ENCODE results near the gene ADAM23.

The ADAM23 gene

GRCh38 chr2:206540757-206541156 is 97.4 kb downstream of the ADAM23 start:
- peaks cover 14% of the 10 kb centered on the region for H3K4me1 Mint-ChIP-seq (ENCODE audit: low read depth)
- no peaks in the 10 kb centered on the region for H3K9me3 Mint-ChIP-seq

GRCh38 chr2:206543073-206543472 is 99.7 kb downstream of the ADAM23 start:
- Mint-ChIP-seq H3K4me1 (ENCODE audit: low read depth) (peaks cover 5% of the 10 kb centered on the region), H3K27me3 (ENCODE audit: low read depth) (peaks cover 35% of the 10 kb centered on the region), H3K27ac (no peak overlapping the region), H3K36me3 (ENCODE audit: low read depth) (no peaks in the 10 kb centered on the region), H3K9me3 (no peaks in the 10 kb centered on the region), H3K4me3 (no peak overlapping the region)
- no peak for DNase-seq (ENCODE audit: low spot score)

More at GRCh38 chr2:206540757-206541156, 97.4 kb downstream of the ADAM23 start:
- Mint-ChIP-seq H3K27me3 (ENCODE audit: low read depth) (peaks cover 35% of the 10 kb centered on the region), H3K4me3 (no peak overlapping the region), H3K27ac (no peak overlapping the region), H3K36me3 (ENCODE audit: low read depth) (no peaks in the 10 kb centered on the region)
- no peak for DNase-seq (ENCODE audit: low spot score)

- Mint-ChIP-seq H3K27ac (no peak overlapping the region), H3K27me3 (ENCODE audit: low read depth) (peaks cover 25% of the 10 kb centered on the region), H3K4me1 (ENCODE audit: low read depth) (no peaks in the 10 kb centered on the region), H3K4me3 (no peak overlapping the region), H3K9me3 (no peaks in the 10 kb centered on the region), H3K36me3 (ENCODE audit: low read depth) (no peaks in the 10 kb centered on the region)
- DNase-seq (ENCODE audit: low spot score) = no peak
These were observed 105.1 kb downstream of the ADAM23 start for GRCh38 chr2:206548383-206548782.

- H3K4me3 Mint-ChIP-seq = no peak overlapping the region
- H3K27me3 Mint-ChIP-seq (ENCODE audit: low read depth) = peaks cover 42% of the 10 kb centered on the region
- H3K4me1 Mint-ChIP-seq (ENCODE audit: low read depth) = peaks cover 16% of the 10 kb centered on the region
These were observed 112.4 kb downstream of the ADAM23 start for GRCh38 chr2:206555721-206556120.

GRCh38 chr2:206556357-206556949 is 113.1 kb downstream of the ADAM23 start:
- peaks cover 45% of the 10 kb centered on the region for H3K27me3 Mint-ChIP-seq (ENCODE audit: low read depth)
- DNase-seq (ENCODE audit: low spot score) = no peak
- H3K36me3 Mint-ChIP-seq (ENCODE audit: low read depth) = no peaks in the 10 kb centered on the region
- peaks cover 16% of the 10 kb centered on the region for H3K4me1 Mint-ChIP-seq (ENCODE audit: low read depth)
- H3K9me3 Mint-ChIP-seq = no peaks in the 10 kb centered on the region
- H3K27ac Mint-ChIP-seq = no peak overlapping the region
- H3K4me3 Mint-ChIP-seq = no peak overlapping the region

More at GRCh38 chr2:206555721-206556120, 112.4 kb downstream of the ADAM23 start:
- no peak for DNase-seq (ENCODE audit: low spot score)
- H3K27ac Mint-ChIP-seq = no peak overlapping the region
- H3K9me3 Mint-ChIP-seq = no peaks in the 10 kb centered on the region
- no peaks in the 10 kb centered on the region for H3K36me3 Mint-ChIP-seq (ENCODE audit: low read depth)

GRCh38 chr2:206557321-206557720 is 114.0 kb downstream of the ADAM23 start:
- H3K36me3 Mint-ChIP-seq (ENCODE audit: low read depth) = no peaks in the 10 kb centered on the region
- no peak for DNase-seq (ENCODE audit: low spot score)
- peaks cover 16% of the 10 kb centered on the region for H3K4me1 Mint-ChIP-seq (ENCODE audit: low read depth)
- H3K4me3 Mint-ChIP-seq = no peak overlapping the region
- H3K9me3 Mint-ChIP-seq = no peaks in the 10 kb centered on the region
- H3K27ac Mint-ChIP-seq = no peak overlapping the region
- H3K27me3 Mint-ChIP-seq (ENCODE audit: low read depth) = peaks cover 46% of the 10 kb centered on the region

- DNase-seq (ENCODE audit: low spot score) = no peak
- H3K4me3 Mint-ChIP-seq = no peak overlapping the region
- no peak overlapping the region for H3K27ac Mint-ChIP-seq
- H3K27me3 Mint-ChIP-seq (ENCODE audit: low read depth) = peaks cover 51% of the 10 kb centered on the region
- H3K9me3 Mint-ChIP-seq = no peaks in the 10 kb centered on the region
- H3K36me3 Mint-ChIP-seq (ENCODE audit: low read depth) = no peaks in the 10 kb centered on the region
- H3K4me1 Mint-ChIP-seq (ENCODE audit: low read depth) = peaks cover 16% of the 10 kb centered on the region
These were observed 115.2 kb downstream of the ADAM23 start for GRCh38 chr2:206558492-206558891.

GRCh38 chr2:206561962-206562361 is 118.6 kb downstream of the ADAM23 start:
- H3K27me3 Mint-ChIP-seq (ENCODE audit: low read depth) = peaks cover 49% of the 10 kb centered on the region
- H3K9me3 Mint-ChIP-seq = no peaks in the 10 kb centered on the region
- no peak for DNase-seq (ENCODE audit: low spot score)
- peaks cover 16% of the 10 kb centered on the region for H3K4me1 Mint-ChIP-seq (ENCODE audit: low read depth)
- H3K27ac Mint-ChIP-seq = no peak overlapping the region
- no peaks in the 10 kb centered on the region for H3K36me3 Mint-ChIP-seq (ENCODE audit: low read depth)
- no peak overlapping the region for H3K4me3 Mint-ChIP-seq

- no peaks in the 10 kb centered on the region for H3K9me3 Mint-ChIP-seq
- no peaks in the 10 kb centered on the region for H3K36me3 Mint-ChIP-seq (ENCODE audit: low read depth)
- no peak overlapping the region for H3K27ac Mint-ChIP-seq
- H3K4me1 Mint-ChIP-seq (ENCODE audit: low read depth) = peaks cover 14% of the 10 kb centered on the region
- peaks cover 47% of the 10 kb centered on the region for H3K27me3 Mint-ChIP-seq (ENCODE audit: low read depth)
- no peak for DNase-seq (ENCODE audit: low spot score)
- no peak overlapping the region for H3K4me3 Mint-ChIP-seq
These were observed 119.0 kb downstream of the ADAM23 start for GRCh38 chr2:206562375-206562774.

GRCh38 chr2:206563374-206563773 is 120.0 kb downstream of the ADAM23 start:
- peaks cover 43% of the 10 kb centered on the region for H3K27me3 Mint-ChIP-seq (ENCODE audit: low read depth)
- no peak overlapping the region for H3K27ac Mint-ChIP-seq
- peaks cover 12% of the 10 kb centered on the region for H3K4me1 Mint-ChIP-seq (ENCODE audit: low read depth)
- H3K9me3 Mint-ChIP-seq = no peaks in the 10 kb centered on the region
- no peak for DNase-seq (ENCODE audit: low spot score)
- H3K4me3 Mint-ChIP-seq = no peak overlapping the region
- H3K36me3 Mint-ChIP-seq (ENCODE audit: low read depth) = no peaks in the 10 kb centered on the region

- Mint-ChIP-seq H3K36me3 (ENCODE audit: low read depth) (no peaks in the 10 kb centered on the region), H3K4me1 (ENCODE audit: low read depth) (no peaks in the 10 kb centered on the region), H3K27ac (no peak overlapping the region), H3K4me3 (no peak overlapping the region), H3K27me3 (ENCODE audit: low read depth) (peaks cover 29% of the 10 kb centered on the region), H3K9me3 (no peaks in the 10 kb centered on the region)
- no peak for DNase-seq (ENCODE audit: low spot score)
These were observed 122.3 kb downstream of the ADAM23 start for GRCh38 chr2:206565666-206566065.

GRCh38 chr2:206569470-206569869 is 126.1 kb downstream of the ADAM23 start:
- no peaks in the 10 kb centered on the region for H3K4me1 Mint-ChIP-seq (ENCODE audit: low read depth)
- no peak overlapping the region for H3K27ac Mint-ChIP-seq
- DNase-seq (ENCODE audit: low spot score) = no peak
- H3K27me3 Mint-ChIP-seq (ENCODE audit: low read depth) = peaks cover 14% of the 10 kb centered on the region
- no peaks in the 10 kb centered on the region for H3K36me3 Mint-ChIP-seq (ENCODE audit: low read depth)
- H3K4me3 Mint-ChIP-seq = no peak overlapping the region
- no peaks in the 10 kb centered on the region for H3K9me3 Mint-ChIP-seq

GRCh38 chr2:206570199-206570598 is 126.9 kb downstream of the ADAM23 start:
- no peaks in the 10 kb centered on the region for H3K9me3 Mint-ChIP-seq
- no peak overlapping the region for H3K4me3 Mint-ChIP-seq
- DNase-seq (ENCODE audit: low spot score) = no peak
- H3K4me1 Mint-ChIP-seq (ENCODE audit: low read depth) = no peaks in the 10 kb centered on the region
- H3K36me3 Mint-ChIP-seq (ENCODE audit: low read depth) = no peaks in the 10 kb centered on the region
- no peak overlapping the region for H3K27ac Mint-ChIP-seq
- H3K27me3 Mint-ChIP-seq (ENCODE audit: low read depth) = peaks cover 12% of the 10 kb centered on the region

GRCh38 chr2:206572725-206573124 is 129.4 kb downstream of the ADAM23 start:
- Mint-ChIP-seq H3K27me3 (ENCODE audit: low read depth) (peaks cover 9% of the 10 kb centered on the region), H3K36me3 (ENCODE audit: low read depth) (no peaks in the 10 kb centered on the region), H3K9me3 (no peaks in the 10 kb centered on the region), H3K4me3 (no peak overlapping the region), H3K27ac (no peak overlapping the region), H3K4me1 (ENCODE audit: low read depth) (no peaks in the 10 kb centered on the region)
- DNase-seq (ENCODE audit: low spot score) = no peak

- no peaks in the 10 kb centered on the region for H3K9me3 Mint-ChIP-seq
- no peaks in the 10 kb centered on the region for H3K36me3 Mint-ChIP-seq (ENCODE audit: low read depth)
- H3K27me3 Mint-ChIP-seq (ENCODE audit: low read depth) = peaks cover 9% of the 10 kb centered on the region
- H3K27ac Mint-ChIP-seq = no peak overlapping the region
- no peaks in the 10 kb centered on the region for H3K4me1 Mint-ChIP-seq (ENCODE audit: low read depth)
- DNase-seq (ENCODE audit: low spot score) = no peak
- no peak overlapping the region for H3K4me3 Mint-ChIP-seq
These were observed 130.5 kb downstream of the ADAM23 start for GRCh38 chr2:206573793-206574192.
